GM23338 (cell line): ENCODE measurements around the gene IGSF5. TPM values are rescaled to one million over a fixed set of nuclear protein-coding genes. Genes with fewer than 3 reads are reported as not detected.

ENCODE experiments used
- ATAC-seq: fragments of 200-7000 bp; cut with Tn5 transposase; 3 replicates; pipeline ENCODE4 v1.9.1; 2020
- DNase-seq: peaks from one replicate; pipeline ENCODE4 v3.0.0-alpha.2; 2015; ENCODE audit warnings: low spot score
- H2AFZ ChIP-seq: fragments of 200-600 bp; sonication (generic); 2 replicates; pipeline ENCODE4 v1.8.0; 2016; ENCODE audit warnings: antibody characterized with exemption, mild to moderate bottlenecking, moderate library complexity
- H3F3A ChIP-seq: fragments of 200-600 bp; sonication (generic); replicated peaks from 2 replicates; pipeline ENCODE4 v1.8.0; 2017; ENCODE audit warnings: antibody characterized with exemption, mixed run types, low read depth
- H3K27ac ChIP-seq: fragments of 200-600 bp; sonication (generic); 2 replicates; pipeline ENCODE4 v1.6.1; 2016; ENCODE audit warnings: low read depth
- H3K27me3 ChIP-seq: fragments of 200-600 bp; sonication (generic); 2 replicates; pipeline ENCODE4 v1.8.0; 2016; ENCODE audit warnings: mild to moderate bottlenecking, mixed run types, moderate library complexity; ENCODE audit not compliant: insufficient read depth
- H3K36me3 ChIP-seq: fragments of 200-600 bp; sonication (generic); 2 replicates; pipeline ENCODE4 v1.8.0; 2016; ENCODE audit warnings: mild to moderate bottlenecking; ENCODE audit not compliant: insufficient read depth
- H3K4me1 ChIP-seq: fragments of 200-600 bp; sonication (generic); 2 replicates; pipeline ENCODE4 v1.8.0; 2016; ENCODE audit warnings: mild to moderate bottlenecking, moderate library complexity; ENCODE audit not compliant: insufficient read depth
- H3K4me2 ChIP-seq: fragments of 200-600 bp; sonication (generic); 2 replicates; pipeline ENCODE4 v1.7.1; 2017; ENCODE audit warnings: mixed run types
- H3K4me3 ChIP-seq: fragments of 200-600 bp; sonication (generic); 2 replicates; pipeline ENCODE4 v1.6.1; 2016; ENCODE audit warnings: mixed run types
- H3K79me2 ChIP-seq: fragments of 200-600 bp; sonication (generic); replicated peaks from 2 replicates; pipeline ENCODE4 v1.8.0; 2017; ENCODE audit warnings: mild to moderate bottlenecking; ENCODE audit not compliant: insufficient read depth
- H3K9me2 ChIP-seq: fragments of 200-600 bp; sonication (generic); 2 replicates; pipeline ENCODE4 v1.8.0; 2017; ENCODE audit not compliant: insufficient read depth
- H4K20me1 ChIP-seq: fragments of 200-600 bp; sonication (generic); replicated peaks from 2 replicates; pipeline ENCODE4 v1.8.0; 2017; ENCODE audit warnings: mild to moderate bottlenecking; ENCODE audit not compliant: insufficient read depth
- H3K27ac Mint-ChIP-seq: 2 replicates; pipeline ENCODE4 v1.8.0; 2020; ENCODE audit warnings: inconsistent platforms, mild to moderate bottlenecking, moderate library complexity, mixed read lengths
- H3K27me3 Mint-ChIP-seq: 3 replicates; pipeline ENCODE4 v1.8.0; 2022; ENCODE audit warnings: low read depth, mild to moderate bottlenecking, moderate library complexity, mixed read lengths, inconsistent platforms; ENCODE audit not compliant: insufficient read depth, poor library complexity
- H3K36me3 Mint-ChIP-seq: 3 replicates; pipeline ENCODE4 v1.8.0; 2021; ENCODE audit warnings: low read depth, mild to moderate bottlenecking, inconsistent platforms, moderate library complexity, mixed read lengths
- H3K4me1 Mint-ChIP-seq: 3 replicates; pipeline ENCODE4 v1.8.0; 2020; ENCODE audit warnings: mild to moderate bottlenecking, inconsistent platforms, mixed read lengths
- H3K4me3 Mint-ChIP-seq: 3 replicates; pipeline ENCODE4 v1.8.0; 2021; ENCODE audit warnings: moderate library complexity, mild to moderate bottlenecking, inconsistent platforms, mixed read lengths
- H3K9me3 Mint-ChIP-seq: 3 replicates; pipeline ENCODE4 v1.8.0; 2020; ENCODE audit warnings: moderate library complexity, mild to moderate bottlenecking, inconsistent platforms, mixed read lengths
- CREB1 ChIP-seq: fragments of 250-450 bp; sonication (Bioruptor Pico); IDR thresholded peaks from 2 replicates; pipeline ENCODE4 v1.5.0; 2020; ENCODE audit warnings: low read depth, mild to moderate bottlenecking, moderate library complexity
- ETS1 ChIP-seq: IDR thresholded peaks from 2 replicates; pipeline ENCODE4 v1.6.1; 2016; ENCODE audit warnings: antibody characterized with exemption
- EZH2 ChIP-seq: fragments of 200-600 bp; sonication (generic); IDR thresholded peaks from one replicate; pipeline ENCODE4 v1.8.0; 2017; ENCODE audit warnings: antibody characterized with exemption, mild to moderate bottlenecking, low read depth; ENCODE audit not compliant: unreplicated experiment
- EZH2phosphoT487 ChIP-seq: fragments of 200-600 bp; sonication (generic); IDR thresholded peaks from one replicate; pipeline ENCODE4 v1.8.1; 2018; ENCODE audit warnings: antibody characterized with exemption; ENCODE audit not compliant: unreplicated experiment
- JUNB ChIP-seq: IDR thresholded peaks from one replicate; pipeline ENCODE4 v1.6.1; 2016; ENCODE audit warnings: antibody characterized with exemption; ENCODE audit not compliant: unreplicated experiment
- NANOG ChIP-seq: IDR thresholded peaks from 2 replicates; pipeline ENCODE4 v1.6.1; 2016; ENCODE audit warnings: antibody characterized with exemption, borderline replicate concordance
- REST ChIP-seq: IDR thresholded peaks from one replicate; pipeline ENCODE4 v1.6.1; 2018; ENCODE audit warnings: antibody characterized with exemption; ENCODE audit not compliant: unreplicated experiment
- STAT1 ChIP-seq: IDR thresholded peaks from one replicate; pipeline ENCODE4 v1.6.1; 2016; ENCODE audit warnings: antibody characterized with exemption; ENCODE audit not compliant: unreplicated experiment
- ZNF114 ChIP-seq: fragments of 250-450 bp; sonication (Bioruptor Pico); IDR thresholded peaks from 2 replicates; pipeline ENCODE4 v1.5.0; 2020; ENCODE audit warnings: mild to moderate bottlenecking, moderate library complexity
- ZNF331 ChIP-seq: fragments of 250-450 bp; sonication (Bioruptor Pico); IDR thresholded peaks from 2 replicates; pipeline ENCODE4 v1.5.0; 2020; ENCODE audit warnings: low read depth, mild to moderate bottlenecking, moderate library complexity
- ZNF462 ChIP-seq: fragments of 250-450 bp; sonication (Bioruptor Pico); IDR thresholded peaks from 2 replicates; pipeline ENCODE4 v1.5.0; 2020; ENCODE audit warnings: mild to moderate bottlenecking, moderate library complexity
- polyA plus RNA-seq: library from polyadenylated mRNA; unstranded; fragments of >200 nt; fragmentation: Nextera tagmentation; extraction: Ambion mirVana; gene quantifications from 2 replicates; pipeline ENCODE4 v1.2.1, GENCODE V29; 2016
- total RNA-seq: library from RNA; depleted of rRNA; stranded (reverse); fragments of >200 nt; shearing (Covaris generic); gene quantifications from 2 replicates; pipeline ENCODE4 v1.2.3, GENCODE V29; 2014
- TF ChIP-seq, protein P1 (sequence below), 2 experiments: fragments of 200-600 bp in 1 of 2; sonication (generic) in 1 of 2; conservative IDR thresholded peaks; 2 replicates each; pipeline versions ENCODE4 v1.5.1 to v1.6.1; 2016 to 2017; ENCODE audit warnings: antibody characterized with exemption in 2 of 2, low read depth in 2 of 2, mild to moderate bottlenecking in 2 of 2, moderate library complexity in 1 of 2

The IGSF5 gene
- total and polyA plus RNA-seq, 2 experiments from 2014 or later: 4.4 to 10.1 TPM

GRCh38 chr21:39849014-39849655, 104.2 kb downstream of the IGSF5 start:
- Histone ChIP-seq H2AFZ (no peak overlapping the region), H3K9me2 (peaks cover 22% of the 10 kb centered on the region; the same call in 1 of the 2 replicates), H3K27ac (no peak overlapping the region), H3K27me3 (no peaks in the 10 kb centered on the region), H3K79me2 (no peaks in the 10 kb centered on the region), H3K36me3 (no peaks in the 10 kb centered on the region), H3K4me1 (no peaks in the 10 kb centered on the region), H3K4me2 (no peak overlapping the region), H3K4me3 (no peak overlapping the region), H3F3A (no peaks in the 10 kb centered on the region), H4K20me1 (no peaks in the 10 kb centered on the region)
- H3K9me3 Mint-ChIP-seq: peaks cover 3% of the 10 kb centered on the region
- H3K27ac Mint-ChIP-seq: no peak overlapping the region
- no peak for ATAC-seq
- peaks cover 22% of the 10 kb centered on the region for H3K4me1 Mint-ChIP-seq
- no peak overlapping the region for H3K4me3 Mint-ChIP-seq
- peaks cover 6% of the 10 kb centered on the region; the same call in 1 of the 3 replicates for H3K36me3 Mint-ChIP-seq
- no peak for TF ChIP-seq ZNF331 (CRISPR knock-in tag)
- no peak for TF ChIP-seq EZH2phosphoT487
- TF ChIP-seq, protein P1, sequence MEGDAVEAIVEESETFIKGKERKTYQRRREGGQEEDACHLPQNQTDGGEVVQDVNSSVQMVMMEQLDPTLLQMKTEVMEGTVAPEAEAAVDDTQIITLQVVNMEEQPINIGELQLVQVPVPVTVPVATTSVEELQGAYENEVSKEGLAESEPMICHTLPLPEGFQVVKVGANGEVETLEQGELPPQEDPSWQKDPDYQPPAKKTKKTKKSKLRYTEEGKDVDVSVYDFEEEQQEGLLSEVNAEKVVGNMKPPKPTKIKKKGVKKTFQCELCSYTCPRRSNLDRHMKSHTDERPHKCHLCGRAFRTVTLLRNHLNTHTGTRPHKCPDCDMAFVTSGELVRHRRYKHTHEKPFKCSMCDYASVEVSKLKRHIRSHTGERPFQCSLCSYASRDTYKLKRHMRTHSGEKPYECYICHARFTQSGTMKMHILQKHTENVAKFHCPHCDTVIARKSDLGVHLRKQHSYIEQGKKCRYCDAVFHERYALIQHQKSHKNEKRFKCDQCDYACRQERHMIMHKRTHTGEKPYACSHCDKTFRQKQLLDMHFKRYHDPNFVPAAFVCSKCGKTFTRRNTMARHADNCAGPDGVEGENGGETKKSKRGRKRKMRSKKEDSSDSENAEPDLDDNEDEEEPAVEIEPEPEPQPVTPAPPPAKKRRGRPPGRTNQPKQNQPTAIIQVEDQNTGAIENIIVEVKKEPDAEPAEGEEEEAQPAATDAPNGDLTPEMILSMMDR (conservative IDR thresholded peaks at IDR 0.05; ENCODE audit: low read depth in 2 of 2): no peak
- TF ChIP-seq NANOG: no peak
- TF ChIP-seq CREB1 (CRISPR knock-in tag): no peak
- no peak for TF ChIP-seq EZH2
- no peak for TF ChIP-seq REST
- no peak for TF ChIP-seq ZNF462
- TF ChIP-seq STAT1: no peak
- no peak for TF ChIP-seq JUNB
- TF ChIP-seq ETS1: no peak
- TF ChIP-seq ZNF114 (CRISPR knock-in tag): no peak
- H3K27me3 Mint-ChIP-seq: peaks cover 11% of the 10 kb centered on the region
- no peak for DNase-seq
